NCI-H128 (cell line): ENCODE measurements around the gene NUP50.

Source experiments
- DNase-seq: peaks from one replicate; lab custom pipeline; 2025; ENCODE audit not compliant: unreplicated experiment; lab: John Stamatoyannopoulos, UW

The NUP50 gene

DNA sequence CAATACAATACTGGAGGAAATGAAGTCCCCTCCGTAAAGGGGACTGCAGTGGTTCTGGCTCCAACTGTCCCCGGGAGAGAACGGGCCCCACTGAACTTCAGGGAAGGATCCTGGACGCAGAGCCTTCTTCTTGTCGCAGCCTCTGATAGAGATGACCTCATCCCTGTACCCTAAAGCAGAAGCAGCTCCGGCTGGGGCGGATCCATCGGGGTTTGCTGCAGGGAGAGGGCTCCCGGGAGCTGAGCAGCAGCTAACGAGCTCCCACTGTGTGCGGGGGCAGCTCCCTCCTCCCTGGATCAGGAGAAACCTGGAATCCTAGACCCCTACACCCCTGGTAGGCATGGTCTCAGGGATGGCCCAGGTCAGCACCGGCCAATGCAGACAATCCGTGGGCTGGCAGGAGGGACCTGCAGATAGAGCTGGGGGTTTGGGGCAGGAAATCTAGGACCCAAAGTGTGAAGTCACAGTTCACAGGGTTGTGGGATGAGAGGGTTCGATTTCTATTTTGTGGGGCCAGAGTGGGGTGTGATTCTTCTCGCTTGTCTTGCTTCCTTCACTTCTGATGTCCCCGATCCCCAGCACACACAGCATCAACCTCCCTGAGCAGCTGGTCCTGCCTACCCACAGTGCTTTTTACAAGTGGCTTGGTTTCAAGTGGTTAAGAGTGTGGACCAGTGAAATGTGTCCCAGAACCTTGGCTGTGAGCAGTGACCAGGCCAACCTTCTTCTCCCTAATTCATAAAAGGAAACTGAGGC is 64.1 kb downstream of the NUP50 start:
- DNase-seq, result no peak

DNA sequence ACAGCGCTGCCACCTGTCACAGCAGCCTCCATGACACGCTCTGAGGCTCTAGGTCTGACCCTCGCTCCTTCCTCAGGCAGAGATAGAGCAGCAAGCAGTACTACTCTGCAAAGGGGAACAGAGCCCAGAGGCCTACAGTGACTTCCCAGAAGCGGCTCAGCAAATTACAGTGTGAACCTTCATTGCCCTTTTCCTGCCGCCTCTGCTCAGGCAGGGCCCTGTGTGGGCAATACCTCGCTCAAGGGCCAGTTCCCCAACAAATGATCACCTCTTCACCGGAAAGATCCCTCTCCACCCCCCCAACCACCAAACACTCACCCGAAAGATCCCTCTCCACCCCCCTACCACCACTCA is 64.7 kb downstream of the NUP50 start:
- DNase-seq, result no peak

DNA sequence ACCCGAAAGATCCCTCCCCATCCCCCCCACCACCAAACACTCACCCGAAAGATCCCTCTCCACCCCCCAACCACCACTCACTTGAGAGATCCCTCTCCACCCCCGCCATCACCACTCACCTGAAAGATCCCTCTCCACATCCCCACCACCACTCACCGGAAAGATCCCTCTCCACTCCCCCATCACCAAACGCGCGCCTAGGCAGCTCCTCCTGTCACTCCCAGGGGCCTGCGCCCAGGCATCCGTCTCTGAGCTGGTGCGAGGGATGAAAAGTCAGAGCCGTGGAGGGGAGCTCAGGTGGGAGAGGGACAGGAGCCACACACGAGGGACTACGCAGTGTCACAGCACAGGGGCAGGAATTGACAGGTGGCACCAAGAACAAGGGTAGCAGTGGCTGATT is 65.5 kb downstream of the NUP50 start:
- DNase-seq, result no peak

DNA sequence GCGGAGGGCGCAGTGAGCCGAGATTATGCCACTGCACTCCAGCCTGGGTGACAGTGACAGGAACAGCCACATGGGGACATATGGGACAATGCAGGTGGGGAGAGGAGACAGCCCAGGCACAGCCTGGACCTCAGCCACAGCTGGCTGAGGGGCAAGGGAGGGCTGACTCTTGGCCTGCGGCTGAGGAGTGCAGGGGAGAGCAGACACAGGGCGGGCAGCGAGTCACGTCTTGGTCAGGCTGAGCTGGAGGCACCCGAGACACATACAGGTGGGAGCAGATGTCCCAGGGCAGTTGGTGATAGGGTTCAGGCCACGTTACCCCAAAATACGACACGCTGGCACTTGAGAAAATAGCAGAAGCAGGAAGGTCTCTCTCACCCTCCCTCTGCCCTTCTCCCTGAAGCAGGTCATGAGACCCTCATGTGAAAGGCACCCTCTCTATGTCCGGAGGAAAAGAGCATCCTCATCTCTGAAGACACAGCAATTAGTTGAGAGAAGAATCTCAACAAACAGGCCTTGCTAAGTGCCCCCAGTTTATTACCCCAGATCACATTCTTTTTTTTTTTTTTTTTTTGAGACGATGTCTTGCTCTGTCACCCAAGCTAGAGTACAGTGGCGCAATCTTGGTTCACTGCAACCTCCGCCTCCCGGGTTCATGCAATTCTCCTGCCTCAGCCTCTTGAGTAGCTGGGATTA is 66.4 kb downstream of the NUP50 start:
- no peak for DNase-seq

DNA sequence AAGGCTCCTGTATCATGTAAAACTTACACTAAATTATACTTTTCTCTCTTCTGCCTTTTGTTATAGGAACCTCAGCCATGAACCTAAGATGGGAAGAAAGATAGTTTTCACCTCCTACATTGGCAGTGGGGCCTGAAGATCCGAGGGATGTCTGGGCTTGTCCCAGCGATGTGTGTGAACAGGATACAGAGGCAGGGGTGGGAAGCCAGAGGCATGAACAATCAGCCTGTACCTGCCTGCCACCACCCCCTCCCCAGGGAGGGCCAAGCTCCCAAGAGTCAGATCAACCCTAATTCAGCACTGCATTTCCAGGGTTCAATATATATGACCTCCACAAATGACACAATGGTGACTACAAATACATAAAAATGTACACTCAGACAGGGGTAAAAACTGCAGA is 67.6 kb downstream of the NUP50 start:
- no peak for DNase-seq

DNA sequence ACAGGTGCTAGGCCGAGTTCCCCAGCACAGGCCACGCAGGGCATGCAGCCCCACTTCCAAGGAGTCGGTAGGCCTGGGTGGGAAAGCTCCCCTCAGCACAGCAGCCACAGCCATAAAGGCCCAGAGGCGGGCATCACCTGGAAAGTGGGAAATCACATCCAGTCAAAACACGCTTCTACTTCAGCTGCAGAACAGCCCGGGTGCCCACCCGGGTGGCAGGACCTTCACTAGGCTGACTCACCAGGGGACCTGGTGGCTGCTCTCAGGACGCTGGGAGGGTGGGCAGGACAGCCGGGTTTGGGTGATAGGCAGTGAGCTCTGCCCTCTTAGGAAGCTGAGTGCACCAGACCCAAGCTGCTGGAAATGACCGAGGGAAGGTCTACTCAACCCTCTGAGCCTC is 69.7 kb downstream of the NUP50 start:
- DNase-seq, result no peak

DNA sequence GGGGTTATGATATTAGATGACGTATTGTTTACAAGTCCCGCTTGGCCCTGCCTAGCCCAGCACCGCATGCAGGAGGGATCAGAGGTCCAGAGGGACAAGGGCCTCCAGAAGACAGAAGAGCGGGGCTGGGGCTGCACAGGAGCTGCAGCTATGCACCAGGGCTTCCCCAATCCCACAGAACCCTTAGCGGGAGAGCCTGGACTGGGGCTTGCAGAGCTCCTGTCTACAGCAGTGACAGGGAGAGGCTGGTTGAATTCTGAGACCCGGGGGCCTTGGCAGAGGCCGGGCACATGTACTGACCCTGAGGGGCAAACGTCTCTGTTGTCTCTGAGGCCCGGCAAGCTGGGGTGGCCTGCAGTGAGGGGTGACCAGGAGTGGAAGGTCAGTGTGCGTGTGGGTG is 70.1 kb downstream of the NUP50 start:
- no peak for DNase-seq

DNA sequence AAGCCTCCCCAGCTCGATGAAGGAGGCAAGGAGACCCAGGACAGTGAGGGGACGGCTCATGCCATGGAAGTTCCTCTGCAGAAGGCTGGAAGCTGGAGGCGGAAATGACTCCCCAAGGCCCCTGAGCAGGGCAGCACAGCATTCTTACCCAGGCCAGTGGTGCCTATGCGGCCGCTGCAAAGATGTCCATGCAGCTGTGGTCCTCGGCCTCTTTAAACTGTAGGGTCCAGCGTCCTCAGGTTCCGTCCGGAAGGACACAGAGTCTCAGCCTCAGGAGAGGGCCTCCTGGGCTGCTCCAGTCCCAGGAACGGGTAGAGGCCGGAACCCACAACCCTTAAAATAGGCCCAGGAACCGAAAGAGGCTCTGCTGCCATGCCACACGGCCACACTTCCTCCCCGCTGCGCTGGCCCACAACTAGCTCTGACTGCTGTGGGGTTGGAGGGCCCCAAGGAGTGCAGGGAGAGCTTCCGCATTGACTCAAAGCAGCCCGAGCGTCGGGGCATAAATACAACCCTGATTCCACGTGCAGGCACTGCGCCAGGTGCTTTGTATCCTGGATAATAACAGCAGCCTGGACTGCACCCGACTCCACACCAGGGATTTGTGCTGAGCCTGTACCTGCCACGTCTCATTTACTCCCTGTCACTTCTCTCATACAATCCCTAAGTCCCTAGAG is 71.5 kb downstream of the NUP50 start:
- DNase-seq, result no peak

DNA sequence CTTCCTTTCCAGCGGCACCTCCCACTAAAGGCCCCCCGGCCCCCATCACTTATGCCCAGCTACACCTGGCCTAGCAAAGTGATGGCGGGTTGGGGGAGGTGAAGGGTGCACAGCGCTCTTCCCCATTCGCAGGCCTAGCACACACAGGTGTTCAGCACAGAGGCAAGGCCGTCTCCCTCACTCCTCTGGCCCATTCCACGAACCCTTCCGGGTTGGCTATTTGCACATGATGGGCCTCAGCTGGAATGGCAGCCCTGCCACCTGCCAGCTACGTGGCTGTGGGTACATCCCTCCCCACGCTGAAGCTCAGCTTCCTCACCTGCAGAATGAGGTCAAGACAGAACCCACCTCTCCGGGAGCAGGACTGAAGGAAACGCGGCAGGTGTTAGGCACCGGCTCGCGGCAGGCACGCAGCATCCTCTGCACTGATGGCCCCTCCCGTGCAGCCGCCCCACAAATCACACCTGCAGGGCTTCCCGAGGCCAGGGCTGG is 72.2 kb downstream of the NUP50 start:
- no peak for DNase-seq

DNA sequence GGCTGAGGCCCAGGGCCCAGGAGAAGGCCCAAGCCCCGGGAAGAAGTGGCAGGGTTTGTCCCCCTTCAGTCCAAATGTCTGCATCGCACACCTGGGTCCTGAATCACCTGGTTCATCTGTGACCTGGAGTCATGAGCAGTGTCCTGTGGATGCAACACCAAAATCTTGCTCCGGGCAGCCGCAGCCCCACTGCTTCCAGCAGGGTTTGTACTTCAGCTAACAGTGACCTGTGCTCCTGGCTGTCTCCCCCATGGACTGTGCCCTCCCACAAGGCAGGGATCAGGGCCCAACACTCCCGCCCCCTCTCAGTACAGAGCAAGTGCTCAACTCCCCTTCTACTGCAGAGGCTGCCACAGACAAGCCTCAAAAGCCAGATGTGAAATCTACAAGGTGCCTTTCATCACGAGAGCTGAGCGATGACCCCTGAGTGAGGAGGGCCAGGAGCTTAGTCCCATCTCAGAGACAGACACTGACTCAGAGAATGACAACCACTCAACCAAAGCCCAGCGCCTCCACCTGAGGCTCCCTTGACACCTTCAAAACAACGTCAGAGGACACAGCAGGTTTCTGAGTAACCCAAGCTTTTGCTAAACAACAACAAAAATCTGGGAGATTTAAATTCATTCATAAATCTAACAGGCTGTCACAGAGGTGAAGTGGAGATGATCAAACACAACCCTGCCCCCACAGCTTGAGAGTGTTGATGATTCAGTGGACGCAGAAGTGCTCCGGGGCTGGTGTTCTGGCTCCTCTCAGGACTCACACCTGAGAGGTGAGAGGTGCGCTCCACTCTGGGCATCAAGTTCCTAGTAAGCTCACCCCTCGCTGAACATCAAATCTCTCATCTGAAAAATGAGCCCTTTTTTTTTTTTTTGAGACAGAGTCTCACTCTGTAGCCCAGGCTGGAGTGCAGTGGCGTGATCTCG is 73.6 kb downstream of the NUP50 start:
- DNase-seq, result no peak
